Activated CD4-positive, alpha-beta T cell treated with anti-CD3 and anti-CD28 coated beads, Interleukin-2, amount 50 U/mL, for 1 hour (primary cell): ENCODE measurements around the gene PRSS2.

Experiments
- DNase-seq: peaks from one replicate; pipeline ENCODE4 v3.0.0-alpha.2; 2020

PRSS2 gene

GRCh38 chr7:142804728-142805207, 34.0 kb downstream of the PRSS2 start:
- DNase-seq = peak; percentile 30

GRCh38 chr7:142805350-142806021, 34.7 kb downstream of the PRSS2 start:
- DNase-seq = no peak

GRCh38 chr7:142806022-142806356, 35.2 kb downstream of the PRSS2 start:
- no peak for DNase-seq

GRCh38 chr7:142806957-142807356, 36.2 kb downstream of the PRSS2 start:
- no peak for DNase-seq

GRCh38 chr7:142807855-142808460, 37.2 kb downstream of the PRSS2 start:
- DNase-seq = peak; percentile 34

GRCh38 chr7:142808461-142808801, 37.7 kb downstream of the PRSS2 start:
- no peak for DNase-seq

- peak; percentile 92 for DNase-seq
Observed at GRCh38 chr7:142808802-142809583, 38.2 kb downstream of the PRSS2 start.

- no peak for DNase-seq
Observed at GRCh38 chr7:142809671-142810070, 38.9 kb downstream of the PRSS2 start.

GRCh38 chr7:142811154-142811737, 40.5 kb downstream of the PRSS2 start:
- no peak for DNase-seq

GRCh38 chr7:142812437-142813215, 41.9 kb downstream of the PRSS2 start:
- DNase-seq = peak; percentile 11

GRCh38 chr7:142813226-142813625, 42.5 kb downstream of the PRSS2 start:
- no peak for DNase-seq

GRCh38 chr7:142813699-142814098, 42.9 kb downstream of the PRSS2 start:
- DNase-seq = no peak

- DNase-seq = no peak
Observed at GRCh38 chr7:142814451-142814850, 43.7 kb downstream of the PRSS2 start.

GRCh38 chr7:142815134-142815533, 44.4 kb downstream of the PRSS2 start:
- no peak for DNase-seq

GRCh38 chr7:142817506-142817905, 46.7 kb downstream of the PRSS2 start:
- DNase-seq = no peak

GRCh38 chr7:142819530-142819929, 48.8 kb downstream of the PRSS2 start:
- DNase-seq = no peak

GRCh38 chr7:142822714-142823113, 51.9 kb downstream of the PRSS2 start:
- no peak for DNase-seq
